HK-2 (cell line): ENCODE results near the gene BMP7.
"Not testable (repeated sequence)": the region's sequence is repeated elsewhere in the genome, so short reads cannot be mapped to it uniquely, and the experiment has no call there.

Source experiments
- DNase-seq: peaks from one replicate; pipeline ENCODE4 v3.0.0-alpha.2; 2018; ENCODE audit not compliant: unreplicated experiment

The BMP7 gene

GRCh38 chr20:57249772-57250171 is 16.7 kb downstream of the BMP7 start:
- DNase-seq = no peak

GRCh38 chr20:57249073-57249472 is 17.4 kb downstream of the BMP7 start:
- DNase-seq = no peak

- no peak for DNase-seq
Observed at GRCh38 chr20:57248132-57248797, 18.2 kb downstream of the BMP7 start.

GRCh38 chr20:57247292-57247965 is 19.0 kb downstream of the BMP7 start:
- no peak for DNase-seq

GRCh38 chr20:57245997-57246396 is 20.4 kb downstream of the BMP7 start:
- DNase-seq = no peak

GRCh38 chr20:57244627-57245214 is 21.7 kb downstream of the BMP7 start:
- no peak for DNase-seq

- no peak for DNase-seq
Observed at GRCh38 chr20:57244221-57244585, 22.2 kb downstream of the BMP7 start.

- no peak for DNase-seq
Observed at GRCh38 chr20:57243480-57244220, 22.8 kb downstream of the BMP7 start.

- DNase-seq = no peak
Observed at GRCh38 chr20:57242414-57242813, 24.0 kb downstream of the BMP7 start.

- DNase-seq = no peak
Observed at GRCh38 chr20:57241363-57241991, 25.0 kb downstream of the BMP7 start.

- no peak for DNase-seq
Observed at GRCh38 chr20:57240581-57241362, 25.7 kb downstream of the BMP7 start.

- not testable (repeated sequence) for DNase-seq
Observed at GRCh38 chr20:57239725-57240124, 26.7 kb downstream of the BMP7 start.

GRCh38 chr20:57239324-57239723 is 27.1 kb downstream of the BMP7 start:
- not testable (repeated sequence) for DNase-seq

- DNase-seq = no peak
Observed at GRCh38 chr20:57238089-57238488, 28.4 kb downstream of the BMP7 start.

GRCh38 chr20:57237585-57237953 is 28.9 kb downstream of the BMP7 start:
- DNase-seq = no peak

- DNase-seq = no peak
Observed at GRCh38 chr20:57236813-57237584, 29.4 kb downstream of the BMP7 start.

GRCh38 chr20:57234556-57235251 is 31.7 kb downstream of the BMP7 start:
- no peak for DNase-seq

GRCh38 chr20:57231951-57232428 is 34.5 kb downstream of the BMP7 start:
- DNase-seq = no peak

GRCh38 chr20:57231161-57231560 is 35.3 kb downstream of the BMP7 start:
- no peak for DNase-seq

- no peak for DNase-seq
Observed at GRCh38 chr20:57230247-57230646, 36.2 kb downstream of the BMP7 start.
